GM13976 (cell line): Measurements from ENCODE around the gene SRSF8.
A peak's percentile ranks its signal among the peaks of the same experiment; 100 is the strongest.

Source experiments
- DNase-seq: peaks from one replicate; pipeline ENCODE4 v3.0.0; 2012; ENCODE audit warnings: low spot score
- CTCF ChIP-seq: IDR thresholded peaks from 2 replicates; pipeline ENCODE4 v1.5.1; 2012; ENCODE audit warnings: borderline replicate concordance, mild to moderate bottlenecking; ENCODE audit not compliant: insufficient read depth; ENCODE audit errors: extremely low read depth, missing control alignments, control extremely low read depth
- in situ Hi-C: fragments of 300-500 bp; cut with MboI; formaldehyde crosslinking; loops from one replicate; pipeline ENCODE4 v1.12.0; 2022; ENCODE audit warnings: low sequenced_read_pairs, mixed read lengths, inconsistent platforms; ENCODE audit not compliant: unreplicated experiment

The SRSF8 gene

GRCh38 chr11:95068549-95068948 lies 1.8 kb downstream of the SRSF8 start:
- in situ Hi-C loops: no loop called here
- DNase-seq: peak; percentile 62
- TF ChIP-seq CTCF: no peak

GRCh38 chr11:95070471-95070870 lies 3.8 kb downstream of the SRSF8 start:
- TF ChIP-seq CTCF: no peak
- in situ Hi-C loops: loop anchor here (10.0 kb wide), 1 partner anchor 64 kb away; no protein-coding TSS in a partner anchor
- no peak for DNase-seq

- in situ Hi-C loops: loop anchor here (10.0 kb wide), 1 partner anchor 62 kb away; no protein-coding TSS in a partner anchor
- TF ChIP-seq CTCF: no peak
- no peak for DNase-seq
Observed at GRCh38 chr11:95072948-95073347, 6.2 kb downstream of the SRSF8 start.

- in situ Hi-C loops: loop anchor here (10.0 kb wide), 1 partner anchor 60 kb away; no protein-coding TSS in a partner anchor
- no peak for TF ChIP-seq CTCF
- no peak for DNase-seq
Observed at GRCh38 chr11:95074792-95075563, 8.3 kb downstream of the SRSF8 start.

- TF ChIP-seq CTCF: no peak
- in situ Hi-C loops: loop anchor here (10.0 kb wide), 1 partner anchor 58 kb away; no protein-coding TSS in a partner anchor
- DNase-seq: no peak
Observed at GRCh38 chr11:95076416-95076815, 9.7 kb downstream of the SRSF8 start.

GRCh38 chr11:95076981-95077380 lies 10.3 kb downstream of the SRSF8 start:
- DNase-seq: no peak
- no peak for TF ChIP-seq CTCF
- in situ Hi-C loops: loop anchor here (10.0 kb wide), 1 partner anchor 58 kb away; no protein-coding TSS in a partner anchor

- no peak for DNase-seq
- TF ChIP-seq CTCF: no peak
- in situ Hi-C loops: loop anchor here (10.0 kb wide), 1 partner anchor 56 kb away; no protein-coding TSS in a partner anchor
Observed at GRCh38 chr11:95078526-95078925, 11.8 kb downstream of the SRSF8 start.
